Fibroblast of mammary gland (primary cell): ENCODE measurements around the gene CLMP.

Source experiments
- DNase-seq: peaks from one replicate; pipeline ENCODE4 v3.0.0-alpha.2; 2010; ENCODE audit warnings: low read depth
- H3K4me3 ChIP-seq: 2 replicates; pipeline ENCODE4 v1.5.1; 2011; ENCODE audit warnings: low read depth, mild to moderate bottlenecking, low read length, moderate library complexity; ENCODE audit not compliant: control insufficient read depth
- TF ChIP-seq, protein P1 (sequence below): conservative IDR thresholded peaks from 2 replicates; pipeline ENCODE4 v1.5.1; 2011; ENCODE audit warnings: low read depth, low read length, inconsistent platforms; ENCODE audit not compliant: control insufficient read depth, insufficient read depth

CLMP gene

DNA sequence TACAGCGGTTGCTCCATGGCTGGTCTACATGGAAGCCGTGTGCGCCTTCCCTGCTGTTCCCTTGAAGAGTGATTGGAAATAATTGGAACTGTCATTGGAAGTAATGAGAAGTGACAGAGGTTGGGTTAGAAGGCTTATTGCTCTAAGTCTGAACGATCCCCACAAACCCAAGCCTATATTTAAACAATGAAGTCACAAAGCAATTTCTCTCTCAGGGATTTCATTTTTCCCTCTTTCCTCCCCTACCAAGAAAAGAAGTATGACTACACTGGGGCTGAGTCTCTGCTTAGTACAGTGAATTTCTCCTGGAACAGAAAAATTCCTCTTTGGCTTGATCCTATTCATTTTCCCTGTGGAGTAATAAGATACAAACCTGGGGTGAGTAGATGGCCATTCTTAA is 7.8 kb downstream of the CLMP start:
- peak; percentile 39 for DNase-seq
- H3K4me3 ChIP-seq, result no peak overlapping the region
- TF ChIP-seq, protein P1, sequence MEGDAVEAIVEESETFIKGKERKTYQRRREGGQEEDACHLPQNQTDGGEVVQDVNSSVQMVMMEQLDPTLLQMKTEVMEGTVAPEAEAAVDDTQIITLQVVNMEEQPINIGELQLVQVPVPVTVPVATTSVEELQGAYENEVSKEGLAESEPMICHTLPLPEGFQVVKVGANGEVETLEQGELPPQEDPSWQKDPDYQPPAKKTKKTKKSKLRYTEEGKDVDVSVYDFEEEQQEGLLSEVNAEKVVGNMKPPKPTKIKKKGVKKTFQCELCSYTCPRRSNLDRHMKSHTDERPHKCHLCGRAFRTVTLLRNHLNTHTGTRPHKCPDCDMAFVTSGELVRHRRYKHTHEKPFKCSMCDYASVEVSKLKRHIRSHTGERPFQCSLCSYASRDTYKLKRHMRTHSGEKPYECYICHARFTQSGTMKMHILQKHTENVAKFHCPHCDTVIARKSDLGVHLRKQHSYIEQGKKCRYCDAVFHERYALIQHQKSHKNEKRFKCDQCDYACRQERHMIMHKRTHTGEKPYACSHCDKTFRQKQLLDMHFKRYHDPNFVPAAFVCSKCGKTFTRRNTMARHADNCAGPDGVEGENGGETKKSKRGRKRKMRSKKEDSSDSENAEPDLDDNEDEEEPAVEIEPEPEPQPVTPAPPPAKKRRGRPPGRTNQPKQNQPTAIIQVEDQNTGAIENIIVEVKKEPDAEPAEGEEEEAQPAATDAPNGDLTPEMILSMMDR, result no peak

DNA sequence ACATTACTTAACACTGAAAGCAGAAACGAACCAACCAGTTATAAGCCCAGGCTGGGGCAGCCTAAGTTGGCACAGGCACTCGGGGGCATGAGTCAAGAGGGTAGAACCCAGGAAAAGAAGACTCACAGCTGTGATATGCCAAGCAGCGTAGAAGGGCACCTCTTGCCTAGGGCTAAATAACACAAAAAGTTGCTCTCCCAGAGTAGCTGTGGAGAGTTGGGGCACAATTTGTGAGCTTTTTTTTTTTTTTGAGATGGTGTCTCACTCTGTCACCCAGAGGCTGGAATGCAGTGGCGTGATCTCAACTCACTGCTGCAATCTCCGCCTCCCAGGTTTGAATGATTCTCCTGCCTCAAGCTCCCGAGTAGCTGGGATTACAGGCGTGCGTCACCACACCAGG is 8.8 kb downstream of the CLMP start:
- H3K4me3 ChIP-seq, result no peak overlapping the region
- DNase-seq, result no peak

DNA sequence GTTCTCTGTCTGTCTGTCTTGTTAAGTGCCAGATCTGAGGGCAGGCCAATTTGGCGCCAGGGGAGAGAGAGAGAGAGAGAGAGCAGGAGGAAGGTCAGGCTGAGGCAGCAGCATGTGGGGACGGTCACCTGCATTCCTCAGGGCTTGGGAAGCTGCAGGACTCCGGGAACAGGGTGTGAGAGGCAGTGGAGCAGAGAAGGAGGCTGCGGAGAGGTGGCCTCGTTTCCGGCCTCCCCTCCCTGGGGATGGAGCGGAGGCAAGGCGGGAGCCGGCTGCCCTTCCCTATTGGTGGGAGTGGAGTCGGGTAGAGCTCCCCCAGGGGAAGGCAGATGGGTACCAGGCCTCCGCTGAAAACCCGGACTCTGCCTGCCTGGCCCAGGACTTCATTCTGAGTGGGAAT is 9.7 kb downstream of the CLMP start:
- TF ChIP-seq, protein P1, result no peak
- H3K4me3 ChIP-seq, result no peak overlapping the region
- DNase-seq, result no peak

More for the DNA sequence above, 8.8 kb downstream of the CLMP start:
- TF ChIP-seq, protein P1, result no peak

DNA sequence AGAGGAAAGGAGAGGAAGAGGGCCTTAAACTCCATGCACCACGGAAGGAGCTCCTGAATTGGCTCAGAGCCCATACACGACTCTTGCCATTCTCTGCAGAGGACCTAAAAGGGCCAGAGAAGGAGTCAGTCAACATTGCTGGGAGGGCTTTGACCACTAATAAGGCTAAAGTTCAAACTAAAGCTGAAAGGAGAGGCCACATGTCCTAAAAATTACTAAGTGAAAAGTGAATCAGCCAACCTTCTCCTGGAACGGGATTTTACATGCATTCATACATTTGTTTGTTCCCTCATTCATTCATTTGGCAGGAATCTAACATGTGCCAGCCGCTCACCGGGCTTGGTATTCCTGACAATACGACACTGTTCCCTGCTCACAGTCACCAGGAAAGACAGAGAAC is 10.5 kb downstream of the CLMP start:
- H3K4me3 ChIP-seq, result no peak overlapping the region
- TF ChIP-seq, protein P1, result no peak
- peak; percentile 63 for DNase-seq

GRCh38 chr11:123183391-123184099 is 11.5 kb downstream of the CLMP start:
- peak; percentile 72 for DNase-seq
- TF ChIP-seq, protein P1, result no peak
- no peak overlapping the region for H3K4me3 ChIP-seq

GRCh38 chr11:123181767-123182500 is 13.1 kb downstream of the CLMP start:
- no peak for DNase-seq
- no peak overlapping the region for H3K4me3 ChIP-seq
- TF ChIP-seq, protein P1, result no peak
